HG03280 (cell line): ENCODE data around the gene EML6.
"Not testable (repeated sequence)": the region's sequence is repeated elsewhere in the genome, so short reads cannot be mapped to it uniquely, and the experiment has no call there.

Source experiments
- ATAC-seq: cut with Tn5 transposase; IDR thresholded peaks from one replicate; pipeline ENCODE4 v1.9.1; 2021; ENCODE audit warnings: mild to moderate bottlenecking, moderate library complexity; ENCODE audit not compliant: unreplicated experiment

EML6 gene

GRCh38 chr2:54839461-54840255 lies 116.2 kb downstream of the EML6 start:
- ATAC-seq: no peak

GRCh38 chr2:54840559-54841468 lies 117.4 kb downstream of the EML6 start:
- no peak for ATAC-seq

GRCh38 chr2:54841500-54841899 lies 118.0 kb downstream of the EML6 start:
- not testable (repeated sequence) for ATAC-seq

GRCh38 chr2:54845094-54845493 lies 121.6 kb downstream of the EML6 start:
- no peak for ATAC-seq

GRCh38 chr2:54845514-54845913 lies 122.1 kb downstream of the EML6 start:
- no peak for ATAC-seq

GRCh38 chr2:54850171-54851122 lies 127.0 kb downstream of the EML6 start:
- no peak for ATAC-seq

- ATAC-seq: no peak
Measured at GRCh38 chr2:54853616-54854310, 130.3 kb downstream of the EML6 start.

GRCh38 chr2:54855434-54855833 lies 132.0 kb downstream of the EML6 start:
- no peak for ATAC-seq

GRCh38 chr2:54858021-54858681 lies 134.7 kb downstream of the EML6 start:
- no peak for ATAC-seq

- no peak for ATAC-seq
Measured at GRCh38 chr2:54859416-54859815, 136.0 kb downstream of the EML6 start.

GRCh38 chr2:54859997-54860701 lies 136.7 kb downstream of the EML6 start:
- no peak for ATAC-seq

GRCh38 chr2:54862229-54862628 lies 138.8 kb downstream of the EML6 start:
- no peak for ATAC-seq

- no peak for ATAC-seq
Measured at GRCh38 chr2:54862742-54863141, 139.3 kb downstream of the EML6 start.

GRCh38 chr2:54863660-54864059 lies 140.2 kb downstream of the EML6 start:
- ATAC-seq: no peak

GRCh38 chr2:54864096-54864495 lies 140.6 kb downstream of the EML6 start:
- ATAC-seq: no peak

- no peak for ATAC-seq
Measured at GRCh38 chr2:54864727-54865126, 141.3 kb downstream of the EML6 start.

- ATAC-seq: no peak
Measured at GRCh38 chr2:54866179-54866578, 142.7 kb downstream of the EML6 start.

- peak; percentile 75 for ATAC-seq
Measured at GRCh38 chr2:54866868-54867267, 143.4 kb downstream of the EML6 start.

GRCh38 chr2:54867457-54867856 lies 144.0 kb downstream of the EML6 start:
- ATAC-seq: no peak
